ENCODE data around the gene PFKP.

The PFKP gene

GRCh38 chr10:3071405-3072198 lies 4.3 kb downstream of the PFKP start:
- DNase-seq (ENCODE audit: low read depth) = no peak

DNA sequence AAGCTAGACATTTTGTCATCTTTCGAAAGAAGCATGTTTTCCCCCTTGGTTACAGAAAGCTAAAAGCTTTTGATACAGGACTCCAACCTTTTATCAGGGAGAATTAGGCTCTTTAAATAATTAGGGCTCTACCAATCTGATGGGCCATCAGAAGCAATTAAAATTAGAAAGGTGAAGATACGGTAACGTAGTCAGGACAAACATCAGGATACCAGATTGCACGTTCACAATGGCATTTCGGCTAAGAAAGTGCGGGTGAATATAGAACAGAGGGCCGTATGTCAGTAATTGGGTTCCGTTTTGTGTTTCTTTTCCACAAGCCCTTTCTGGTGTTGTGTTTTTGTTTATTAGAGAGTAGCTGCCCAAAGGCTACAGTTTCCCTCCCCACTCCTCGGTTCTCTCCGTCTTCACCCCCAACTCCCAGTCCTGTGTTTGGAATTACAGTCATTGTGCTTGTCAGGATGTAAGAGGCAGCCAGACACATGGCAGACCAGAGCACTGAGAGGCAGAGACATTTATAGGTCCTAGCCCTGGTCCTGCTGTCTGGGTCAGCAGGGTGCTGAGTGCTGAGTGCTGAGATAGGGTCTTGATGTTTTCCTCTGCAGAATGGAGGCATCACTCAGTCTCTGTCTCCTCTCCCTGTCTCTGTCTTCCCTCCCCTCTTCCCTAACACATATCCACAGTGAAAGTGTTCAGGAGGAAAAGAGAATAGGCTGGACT lies 5.5 kb downstream of the PFKP start:
- no peak for DNase-seq (ENCODE audit: low read depth)

GRCh38 chr10:3074145-3074665 lies 6.9 kb downstream of the PFKP start:
- no peak for DNase-seq (ENCODE audit: low read depth)

DNA sequence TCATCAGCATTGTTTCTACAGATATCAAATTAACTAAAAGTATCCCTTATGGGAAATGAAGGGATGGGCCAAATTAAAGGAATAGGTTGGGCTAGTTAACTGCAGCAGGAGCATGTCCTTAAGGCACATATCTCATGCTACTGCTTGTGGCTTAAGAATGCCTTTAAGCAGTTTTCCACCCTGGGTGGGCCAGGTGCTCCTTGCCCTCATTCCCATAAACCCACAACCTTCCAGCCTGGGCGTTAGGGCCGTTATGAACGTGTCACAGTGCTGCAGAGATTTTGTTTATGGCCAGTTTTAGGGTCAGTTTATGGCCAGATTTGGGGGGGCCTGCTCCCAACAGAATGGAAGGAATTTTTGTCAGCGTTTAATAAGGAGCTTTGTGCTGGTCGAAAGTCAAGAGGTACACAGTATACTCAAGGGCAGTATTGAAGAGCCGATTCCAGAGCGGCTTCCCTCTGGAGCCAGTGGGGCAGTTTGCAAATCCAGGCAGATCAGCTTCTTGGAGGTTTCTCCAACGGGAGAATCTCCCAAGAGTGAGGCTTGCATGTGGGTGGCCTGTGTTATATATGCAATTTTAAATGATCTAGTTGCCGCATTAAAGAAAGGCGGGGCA lies 7.7 kb downstream of the PFKP start:
- no peak for DNase-seq (ENCODE audit: low read depth)

GRCh38 chr10:3076138-3076537 lies 8.8 kb downstream of the PFKP start:
- DNase-seq (ENCODE audit: low read depth) = no peak

- no peak for DNase-seq (ENCODE audit: low read depth)
Observed at GRCh38 chr10:3077509-3077908, 10.2 kb downstream of the PFKP start.

DNA sequence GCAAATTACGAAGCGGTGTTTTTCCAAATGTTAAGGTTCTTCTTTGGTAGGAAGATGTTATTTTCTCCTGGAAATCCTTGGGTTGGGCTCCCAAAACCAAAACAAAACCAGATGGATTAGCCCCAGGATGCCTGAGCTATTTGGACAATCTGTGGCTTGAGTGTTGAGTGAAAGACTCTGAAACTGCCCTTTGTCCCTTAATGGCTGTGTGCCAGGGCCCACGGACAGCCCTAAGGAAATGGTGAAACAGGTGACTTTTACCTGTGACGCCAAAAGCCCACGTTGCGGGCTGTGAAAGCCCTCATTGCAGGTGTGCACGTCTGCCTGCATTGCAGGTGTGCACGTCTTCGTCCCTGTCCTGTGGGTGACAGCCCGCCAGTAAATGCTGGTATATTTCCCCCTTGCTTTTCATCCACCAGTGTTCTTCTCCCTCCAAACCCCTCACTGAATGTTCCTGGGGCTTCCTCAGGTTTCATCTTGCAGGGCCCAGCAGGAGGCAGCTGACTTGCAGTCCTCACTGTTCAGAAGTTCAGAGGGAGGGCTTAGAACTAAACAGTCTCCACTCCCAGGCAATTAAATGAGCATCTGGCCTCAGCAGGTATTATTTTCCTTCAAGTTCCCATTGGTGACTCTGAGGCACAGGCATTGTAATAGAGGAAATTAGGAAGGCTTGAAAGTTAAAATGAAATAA lies 10.7 kb downstream of the PFKP start:
- no peak for DNase-seq (ENCODE audit: low read depth)

- no peak for DNase-seq (ENCODE audit: low read depth)
Observed at GRCh38 chr10:3081383-3081981, 14.1 kb downstream of the PFKP start.

- DNase-seq (ENCODE audit: low read depth) = no peak
Observed at GRCh38 chr10:3082290-3082689, 14.9 kb downstream of the PFKP start.

GRCh38 chr10:3085785-3086567 lies 18.6 kb downstream of the PFKP start:
- DNase-seq (ENCODE audit: low read depth) = no peak

DNA sequence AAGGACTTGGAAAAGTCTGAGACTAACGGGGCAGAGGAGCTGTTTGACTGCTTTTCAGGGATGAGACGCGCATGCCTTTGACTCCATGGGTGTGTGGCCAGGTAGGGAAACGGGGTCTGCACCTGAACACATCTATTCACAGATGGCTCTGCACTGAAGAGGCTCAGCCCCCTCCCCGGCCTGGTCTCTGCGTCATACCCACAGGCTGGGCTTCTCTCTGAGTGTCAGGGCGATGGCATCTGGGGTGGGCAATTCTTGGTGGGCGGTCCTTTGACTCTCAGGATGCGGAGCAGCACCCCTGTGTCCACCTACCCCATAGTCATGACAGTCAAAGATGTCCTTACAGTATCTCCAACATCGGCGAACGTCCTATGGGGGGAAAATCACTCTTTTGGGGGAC lies 23.0 kb downstream of the PFKP start:
- DNase-seq (ENCODE audit: low read depth) = no peak

GRCh38 chr10:3090914-3091787 lies 23.8 kb downstream of the PFKP start:
- DNase-seq (ENCODE audit: low read depth) = no peak

DNA sequence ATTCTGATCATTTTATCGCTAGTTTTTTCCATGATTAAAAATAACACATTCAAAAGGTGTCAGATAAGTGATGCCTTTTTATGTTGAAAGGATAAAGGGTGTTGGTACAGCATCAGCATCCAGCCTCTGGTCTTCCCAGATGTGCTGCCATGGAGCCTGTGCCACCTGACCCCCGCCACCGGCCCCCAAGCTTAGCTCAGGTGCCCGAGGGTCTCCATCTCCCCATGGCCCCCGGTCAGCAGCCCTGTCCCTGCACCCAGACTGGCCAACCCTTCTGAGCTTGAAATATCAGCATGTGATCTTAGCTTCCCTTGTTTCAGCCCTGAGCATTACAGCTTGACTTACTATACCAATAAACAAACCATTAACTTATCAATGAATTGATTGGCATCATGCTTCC lies 24.6 kb downstream of the PFKP start:
- no peak for DNase-seq (ENCODE audit: low read depth)

- no peak for DNase-seq (ENCODE audit: low read depth)
Observed at GRCh38 chr10:3093996-3094395, 26.6 kb downstream of the PFKP start.

- DNase-seq (ENCODE audit: low read depth) = no peak
Observed at GRCh38 chr10:3094609-3095036, 27.3 kb downstream of the PFKP start.

DNA sequence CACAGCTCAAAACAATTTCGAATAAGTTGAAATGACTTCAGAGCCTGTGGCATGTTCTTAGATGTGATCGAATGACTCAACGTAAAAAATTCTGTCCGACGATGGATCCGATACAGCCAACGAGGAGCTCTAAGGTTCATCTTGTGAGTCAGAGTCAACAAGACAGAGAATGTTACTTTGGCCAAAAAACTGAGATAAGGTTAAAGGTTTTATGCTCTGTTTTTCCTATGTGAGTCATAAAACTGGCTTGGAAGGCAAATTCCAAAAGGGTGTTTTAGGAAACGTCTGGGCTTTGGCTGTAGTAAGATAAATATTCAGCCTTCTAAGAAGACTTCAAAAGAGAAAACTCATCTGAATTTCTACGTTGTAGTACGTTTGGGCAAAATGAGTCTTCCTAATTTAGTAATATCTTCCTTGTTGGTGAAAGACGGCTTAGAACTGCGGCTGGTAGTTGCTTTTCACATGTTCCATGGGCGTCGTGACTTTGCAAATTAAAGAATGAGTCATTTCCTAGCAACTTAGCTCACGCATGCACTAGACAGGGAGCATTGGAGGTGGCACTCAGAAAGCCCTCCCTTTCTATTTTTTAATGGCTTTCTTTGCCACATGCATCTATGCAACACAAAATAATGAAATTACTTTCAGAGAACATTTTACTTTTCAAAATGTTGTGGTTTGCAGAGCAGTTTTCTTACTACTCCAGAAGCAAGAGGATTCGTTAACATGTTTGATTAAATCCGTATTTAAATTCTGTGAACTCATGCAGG lies 28.2 kb downstream of the PFKP start:
- DNase-seq (ENCODE audit: low read depth) = no peak

- DNase-seq (ENCODE audit: low read depth) = no peak
Observed at GRCh38 chr10:3096149-3096548, 28.8 kb downstream of the PFKP start.

DNA sequence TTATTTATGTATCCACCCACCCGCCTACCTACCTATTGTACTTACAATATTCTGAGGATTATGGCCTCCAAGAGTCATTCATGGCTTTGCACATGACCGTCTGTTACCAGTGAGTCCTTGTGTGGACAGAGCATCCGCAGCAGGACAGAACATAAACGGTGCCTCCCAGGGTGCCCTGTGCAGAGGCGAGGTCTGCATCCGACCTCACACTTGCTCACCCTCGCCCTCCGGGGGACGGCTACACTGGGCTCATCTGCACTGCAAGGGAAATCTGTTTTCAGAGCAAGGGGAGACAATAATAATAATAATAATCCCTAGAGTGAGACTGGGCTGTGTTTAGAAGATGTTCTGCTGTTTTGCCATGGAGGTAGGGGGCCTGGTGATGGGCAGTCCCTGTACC lies 29.8 kb downstream of the PFKP start:
- DNase-seq (ENCODE audit: low read depth) = no peak

GRCh38 chr10:3098689-3099088 lies 31.3 kb downstream of the PFKP start:
- no peak for DNase-seq (ENCODE audit: low read depth)
